ENCODE results near the gene SLC26A9.

The SLC26A9 gene

DNA sequence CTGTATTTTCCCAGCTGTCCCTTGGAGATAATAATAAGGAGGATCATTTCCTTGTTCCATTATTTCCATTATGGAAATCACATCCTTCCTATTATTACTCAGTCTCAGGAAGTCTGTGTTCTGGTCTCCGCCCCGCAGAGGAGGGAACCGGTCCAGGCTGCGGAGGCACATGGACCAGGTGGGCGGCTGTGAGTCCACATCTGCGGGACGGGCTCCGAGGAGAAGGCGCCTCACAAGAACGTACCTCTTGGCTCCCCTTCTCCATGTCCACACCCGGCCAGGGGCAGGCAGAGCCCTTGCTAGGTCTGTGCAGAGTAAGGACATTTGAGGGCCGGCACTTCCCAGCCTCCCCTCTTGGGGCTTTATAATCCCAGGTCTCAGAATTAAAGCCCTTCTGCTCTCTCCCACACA, 45.3 kb upstream of the SLC26A9 start:
- Histone ChIP-seq H2AK5ac (ENCODE audit: low read length) (no peak overlapping the region), H3K23ac (ENCODE audit: low read length) (no peak overlapping the region), H3K79me1 (ENCODE audit: low read length) (no peaks in the 10 kb centered on the region), H2BK15ac (replicated peaks; ENCODE audit: low read depth) (no peak overlapping the region), H3K9ac (ENCODE audit: low read length) (no peak overlapping the region), H2BK120ac (ENCODE audit: low read depth, low read length) (no peak overlapping the region), H3K27ac (ENCODE audit: low read depth, low read length) (no peak overlapping the region), H3K4me2 (ENCODE audit: low read length) (no peak overlapping the region), H3K56ac (ENCODE audit: low read length) (no peak overlapping the region), H3K4ac (ENCODE audit: low read depth, low read length) (no peak overlapping the region), H3K79me2 (ENCODE audit: control insufficient read depth, insufficient read depth, low read length) (no peaks in the 10 kb centered on the region), H3K36me3 (ENCODE audit: control insufficient read depth, insufficient read depth, low read length) (no peaks in the 10 kb centered on the region), H3K27me3 (ENCODE audit: insufficient read depth, low read length, poor library complexity) (no peaks in the 10 kb centered on the region), H2BK5ac (ENCODE audit: low read length) (no peak overlapping the region), H3K4me3 (ENCODE audit: low read length) (no peak overlapping the region), H3K4me1 (ENCODE audit: control insufficient read depth, low read depth, low read length) (no peaks in the 10 kb centered on the region), H3K18ac (ENCODE audit: low read length) (no peak overlapping the region), H4K8ac (ENCODE audit: low read depth, low read length) (no peak overlapping the region), H4K5ac (ENCODE audit: low read length) (no peak overlapping the region)
- peak; percentile 32 for DNase-seq
- no CpG with 5 or more reads among the region's 12 CpGs for WGBS (ENCODE audit: extremely low coverage, insufficient coverage, low lambda C conversion rate)

DNA sequence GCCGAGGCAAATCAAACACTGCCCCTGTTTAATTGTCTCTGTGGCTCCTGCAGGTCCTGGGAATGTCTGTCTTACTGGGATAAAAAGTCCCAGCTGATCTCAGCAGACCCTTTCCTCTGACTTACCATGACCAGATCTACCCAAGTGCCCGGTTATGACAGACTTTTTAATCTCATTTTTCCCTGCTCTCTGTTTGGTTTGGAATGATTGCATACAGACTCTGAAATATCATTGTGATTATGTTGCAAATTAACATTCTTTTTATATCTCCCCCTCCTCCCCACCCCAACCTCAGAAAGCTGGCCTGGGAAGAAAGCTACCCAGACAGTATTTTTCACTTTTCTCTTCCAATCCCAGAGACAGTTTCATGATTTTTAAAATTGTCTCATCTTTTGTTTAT, 43.6 kb upstream of the SLC26A9 start:
- Histone ChIP-seq H3K23ac (ENCODE audit: low read length) (no peak overlapping the region), H3K27me3 (ENCODE audit: insufficient read depth, low read length, poor library complexity) (no peaks in the 10 kb centered on the region), H2BK120ac (ENCODE audit: low read depth, low read length) (no peak overlapping the region), H3K79me1 (ENCODE audit: low read length) (no peaks in the 10 kb centered on the region), H3K27ac (ENCODE audit: low read depth, low read length) (no peak overlapping the region), H3K4ac (ENCODE audit: low read depth, low read length) (no peak overlapping the region), H3K79me2 (ENCODE audit: control insufficient read depth, insufficient read depth, low read length) (no peaks in the 10 kb centered on the region), H3K4me1 (ENCODE audit: control insufficient read depth, low read depth, low read length) (no peaks in the 10 kb centered on the region), H2AK5ac (ENCODE audit: low read length) (no peak overlapping the region), H3K4me2 (ENCODE audit: low read length) (no peak overlapping the region), H3K18ac (ENCODE audit: low read length) (no peak overlapping the region), H3K4me3 (ENCODE audit: low read length) (no peak overlapping the region), H2BK5ac (ENCODE audit: low read length) (no peak overlapping the region), H3K56ac (ENCODE audit: low read length) (no peak overlapping the region), H2BK15ac (replicated peaks; ENCODE audit: low read depth) (no peak overlapping the region), H3K36me3 (ENCODE audit: control insufficient read depth, insufficient read depth, low read length) (no peaks in the 10 kb centered on the region), H4K8ac (ENCODE audit: low read depth, low read length) (no peak overlapping the region), H4K5ac (ENCODE audit: low read length) (no peak overlapping the region), H3K9ac (ENCODE audit: low read length) (no peak overlapping the region)
- DNase-seq = no peak
- no CpG with 5 or more reads among the region's 2 CpGs for WGBS (ENCODE audit: extremely low coverage, insufficient coverage, low lambda C conversion rate)

GRCh38 chr1:205986292-205986691, 43.0 kb upstream of the SLC26A9 start:
- Histone ChIP-seq H3K27ac (ENCODE audit: low read depth, low read length) (no peak overlapping the region), H3K4me3 (ENCODE audit: low read length) (no peak overlapping the region), H3K27me3 (ENCODE audit: insufficient read depth, low read length, poor library complexity) (no peaks in the 10 kb centered on the region), H3K79me1 (ENCODE audit: low read length) (no peaks in the 10 kb centered on the region), H4K5ac (ENCODE audit: low read length) (no peak overlapping the region), H2BK15ac (replicated peaks; ENCODE audit: low read depth) (no peak overlapping the region), H2BK120ac (ENCODE audit: low read depth, low read length) (no peak overlapping the region), H3K4me2 (ENCODE audit: low read length) (no peak overlapping the region), H3K4me1 (ENCODE audit: control insufficient read depth, low read depth, low read length) (no peaks in the 10 kb centered on the region), H3K56ac (ENCODE audit: low read length) (no peak overlapping the region), H4K8ac (ENCODE audit: low read depth, low read length) (no peak overlapping the region), H3K36me3 (ENCODE audit: control insufficient read depth, insufficient read depth, low read length) (no peaks in the 10 kb centered on the region), H3K23ac (ENCODE audit: low read length) (no peak overlapping the region), H3K4ac (ENCODE audit: low read depth, low read length) (no peak overlapping the region), H3K18ac (ENCODE audit: low read length) (no peak overlapping the region), H3K9ac (ENCODE audit: low read length) (no peak overlapping the region), H2AK5ac (ENCODE audit: low read length) (no peak overlapping the region), H2BK5ac (ENCODE audit: low read length) (no peak overlapping the region), H3K79me2 (ENCODE audit: control insufficient read depth, insufficient read depth, low read length) (no peaks in the 10 kb centered on the region)
- DNase-seq = no peak
- WGBS (ENCODE audit: extremely low coverage, insufficient coverage, low lambda C conversion rate) = no CpG with 5 or more reads among the region's 3 CpGs

DNA sequence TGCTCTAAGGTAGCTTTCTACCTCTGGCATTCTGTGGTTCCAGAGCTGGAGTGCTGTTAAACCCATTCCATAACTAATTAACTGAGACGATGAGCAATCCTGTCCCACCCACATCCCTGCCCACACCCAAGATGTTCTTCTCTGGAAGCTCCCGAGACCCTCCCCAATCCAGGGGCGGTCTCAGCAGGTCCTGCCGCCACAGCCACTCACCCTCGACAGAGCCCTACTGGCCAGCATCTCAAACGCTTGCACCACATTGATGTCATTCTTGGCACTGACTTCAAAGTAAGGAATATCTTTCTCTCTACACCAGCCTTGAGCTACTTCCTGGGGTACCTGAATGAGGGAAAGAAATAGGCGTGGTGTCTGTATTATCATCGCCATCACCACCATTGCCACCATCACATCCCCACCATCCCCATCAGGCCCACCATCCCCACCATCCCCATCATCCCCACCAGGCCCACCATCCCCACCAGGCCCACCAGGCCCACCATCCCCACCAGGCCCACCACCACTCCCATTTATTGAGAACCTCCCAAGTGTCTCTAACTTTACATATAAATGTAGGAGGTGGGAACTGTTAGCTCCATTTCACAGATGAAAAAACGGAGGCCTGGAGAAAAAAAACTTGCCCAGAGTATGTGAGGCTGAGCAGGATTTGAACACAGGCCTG, 42.2 kb upstream of the SLC26A9 start:
- H3K4me1 ChIP-seq (ENCODE audit: control insufficient read depth, low read depth, low read length) = no peaks in the 10 kb centered on the region

DNA sequence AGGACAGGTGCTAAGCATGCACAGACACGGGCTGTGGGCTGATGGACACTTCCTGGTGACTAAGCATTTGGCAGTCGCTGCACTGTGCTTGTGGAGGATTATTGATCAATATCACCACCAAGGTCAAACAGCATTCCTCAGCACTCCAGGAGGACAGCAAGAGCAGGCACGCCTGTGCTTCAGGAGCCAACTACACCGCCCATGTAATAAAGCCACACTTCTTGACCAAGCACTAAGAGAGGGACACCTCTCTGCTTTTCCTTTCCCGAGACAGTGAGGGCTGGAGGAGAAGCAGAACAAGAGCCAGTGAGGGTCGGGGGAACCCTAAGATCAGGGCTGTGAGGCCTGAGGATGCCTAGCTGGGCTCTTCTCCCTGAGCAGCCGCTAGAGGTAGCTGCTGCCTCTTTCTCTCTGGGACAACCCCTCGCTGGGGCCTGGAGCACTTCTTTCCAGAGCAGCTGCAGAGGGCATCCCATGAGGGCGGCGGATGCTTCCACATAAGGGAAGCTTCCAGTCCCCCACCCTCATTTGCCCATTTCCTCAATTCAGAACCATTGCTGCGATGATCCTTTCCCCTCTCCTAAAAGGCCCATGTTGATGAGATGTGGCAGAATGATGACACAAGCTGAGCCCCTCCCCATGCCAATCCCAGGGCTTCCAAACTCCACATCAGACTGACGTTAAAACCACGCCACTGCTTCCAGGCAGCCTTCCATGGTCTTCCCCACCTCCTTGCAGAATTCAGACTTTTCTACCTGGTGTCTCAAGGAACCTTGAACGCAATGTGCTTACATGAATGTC, 40.9 kb upstream of the SLC26A9 start:
- Histone ChIP-seq H4K5ac (ENCODE audit: low read length) (no peak overlapping the region), H3K9ac (ENCODE audit: low read length) (no peak overlapping the region), H2AK5ac (ENCODE audit: low read length) (no peak overlapping the region), H2BK120ac (ENCODE audit: low read depth, low read length) (no peak overlapping the region), H2BK5ac (ENCODE audit: low read length) (no peak overlapping the region), H3K27ac (ENCODE audit: low read depth, low read length) (no peak overlapping the region), H3K23ac (ENCODE audit: low read length) (no peak overlapping the region), H3K36me3 (ENCODE audit: control insufficient read depth, insufficient read depth, low read length) (no peaks in the 10 kb centered on the region), H3K27me3 (ENCODE audit: insufficient read depth, low read length, poor library complexity) (no peaks in the 10 kb centered on the region), H3K4ac (ENCODE audit: low read depth, low read length) (no peak overlapping the region), H3K4me1 (ENCODE audit: control insufficient read depth, low read depth, low read length) (no peaks in the 10 kb centered on the region), H4K8ac (ENCODE audit: low read depth, low read length) (no peak overlapping the region), H2BK15ac (replicated peaks; ENCODE audit: low read depth) (no peak overlapping the region), H3K4me2 (ENCODE audit: low read length) (no peak overlapping the region), H3K79me2 (ENCODE audit: control insufficient read depth, insufficient read depth, low read length) (no peaks in the 10 kb centered on the region), H3K4me3 (ENCODE audit: low read length) (no peak overlapping the region), H3K18ac (ENCODE audit: low read length) (no peak overlapping the region), H3K56ac (ENCODE audit: low read length) (no peak overlapping the region), H3K79me1 (ENCODE audit: low read length) (no peaks in the 10 kb centered on the region)
- peak; percentile 81 for DNase-seq
- no CpG with 5 or more reads among the region's 14 CpGs for WGBS (ENCODE audit: extremely low coverage, insufficient coverage, low lambda C conversion rate)

More for the DNA sequence above, 42.2 kb upstream of the SLC26A9 start:
- Histone ChIP-seq H3K18ac (ENCODE audit: low read length) (no peak overlapping the region), H3K27me3 (ENCODE audit: insufficient read depth, low read length, poor library complexity) (no peaks in the 10 kb centered on the region), H4K8ac (ENCODE audit: low read depth, low read length) (no peak overlapping the region), H2BK15ac (replicated peaks; ENCODE audit: low read depth) (no peak overlapping the region), H3K9ac (ENCODE audit: low read length) (no peak overlapping the region), H3K4ac (ENCODE audit: low read depth, low read length) (no peak overlapping the region), H3K4me2 (ENCODE audit: low read length) (no peak overlapping the region), H2BK5ac (ENCODE audit: low read length) (no peak overlapping the region), H2BK120ac (ENCODE audit: low read depth, low read length) (no peak overlapping the region), H3K27ac (ENCODE audit: low read depth, low read length) (no peak overlapping the region), H3K23ac (ENCODE audit: low read length) (no peak overlapping the region), H3K79me1 (ENCODE audit: low read length) (no peaks in the 10 kb centered on the region), H2AK5ac (ENCODE audit: low read length) (no peak overlapping the region), H4K5ac (ENCODE audit: low read length) (no peak overlapping the region), H3K36me3 (ENCODE audit: control insufficient read depth, insufficient read depth, low read length) (no peaks in the 10 kb centered on the region), H3K4me3 (ENCODE audit: low read length) (no peak overlapping the region), H3K56ac (ENCODE audit: low read length) (no peak overlapping the region), H3K79me2 (ENCODE audit: control insufficient read depth, insufficient read depth, low read length) (no peaks in the 10 kb centered on the region)
- no CpG with 5 or more reads among the region's 9 CpGs for WGBS (ENCODE audit: extremely low coverage, insufficient coverage, low lambda C conversion rate)
- DNase-seq = no peak

Measured in mesendoderm (in vitro differentiated cells).